GM12878 (cell line): ENCODE results near the gene PRX. TPM values are rescaled to one million over a fixed set of nuclear protein-coding genes. Genes with fewer than 3 reads are reported as not detected.

ENCODE experiments used
- ATAC-seq: fragments of 200-7000 bp; cut with Tn5 transposase; 3 replicates; pipeline ENCODE4 v1.9.1; 2020; ENCODE audit warnings: mild to moderate bottlenecking, moderate library complexity
- BruUV-seq: library from RNA; stranded (reverse); fragments of 400-500 nt; replicated peaks from 2 replicates; lab custom pipeline; 2021; lab: Mats Ljungman, UMichigan
- CTCF ChIA-PET: fragments of 300-600 bp; sonication (Branson Sonifier 250); formaldehyde crosslinking; extraction: SDS; loops from one replicate; lab custom pipeline; 2021; ENCODE audit warnings: inconsistent platforms; lab: Yijun Ruan, JAX
- POLR2A ChIA-PET: fragments of 350-600 bp; formaldehyde crosslinking; extraction: SDS; loops from one replicate; lab custom pipeline; 2021; ENCODE audit warnings: inconsistent platforms; lab: Charles Lee
- RAD21 ChIA-PET: fragments of 300-600 bp; sonication (Branson Sonifier 250); formaldehyde crosslinking; loops from one replicate; lab custom pipeline; 2023; ENCODE audit warnings: antibody characterized with exemption; ENCODE audit not compliant: unreplicated experiment; lab: Charles Lee
- SMC1A ChIA-PET: fragments of 300-600 bp; sonication (Branson Sonifier 250); formaldehyde crosslinking; loops from one replicate; lab custom pipeline; 2023; ENCODE audit not compliant: unreplicated experiment, uncharacterized antibody; lab: Charles Lee
- DNase-seq: peaks from one replicate; pipeline ENCODE4 v3.0.0-alpha.2; 2011; ENCODE audit warnings: low read depth, low spot score
- FAIRE-seq: peaks from 3 replicates; lab custom pipeline; 2011; peaks lifted over from hg19 to GRCh38; lab: Jason Lieb, UNC
- H2AFZ ChIP-seq: 2 replicates; pipeline ENCODE4 v1.6.0; 2011; ENCODE audit warnings: low read depth, low read length, control low read depth; ENCODE audit not compliant: control insufficient read depth
- H3K27ac ChIP-seq: 2 replicates; pipeline ENCODE4 v1.5.1; 2011; ENCODE audit warnings: control low read depth; ENCODE audit not compliant: control insufficient read depth, insufficient read depth
- H3K27me3 ChIP-seq, 2 experiments: replicated peaks in 1 of 2; 2 replicates each; pipeline versions ENCODE4 v1.6.0 to v1.6.1; 2011; ENCODE audit warnings: low read length in 1 of 2; ENCODE audit not compliant: control insufficient read depth in 2 of 2, insufficient read depth in 2 of 2
- H3K36me3 ChIP-seq, 2 experiments: 2 replicates each; pipeline ENCODE4 v1.5.1; 2011; ENCODE audit warnings: low read length in 1 of 2; ENCODE audit not compliant: control insufficient read depth in 2 of 2, insufficient read depth in 2 of 2
- H3K4me1 ChIP-seq: 2 replicates; pipeline ENCODE4 v1.6.1; 2011; ENCODE audit warnings: mild to moderate bottlenecking, low read length, moderate library complexity, mixed read lengths; ENCODE audit not compliant: control insufficient read depth, insufficient read depth
- H3K4me2 ChIP-seq: 2 replicates; pipeline ENCODE4 v1.6.0; 2011; ENCODE audit warnings: control low read depth; ENCODE audit not compliant: control insufficient read depth, insufficient read depth
- H3K4me3 ChIP-seq: fragments of 200-600 bp; sonication (generic); 2 replicates; pipeline ENCODE4 v1.5.1; 2016
- H3K79me2 ChIP-seq: 2 replicates; pipeline ENCODE4 v1.6.0; 2011; ENCODE audit warnings: low read length; ENCODE audit not compliant: control insufficient read depth, insufficient read depth
- H3K9ac ChIP-seq: 2 replicates; pipeline ENCODE4 v1.8.0; 2011; ENCODE audit warnings: low read length, control low read depth, mixed read lengths; ENCODE audit not compliant: control insufficient read depth, insufficient read depth
- H3K9me3 ChIP-seq: replicated peaks from 3 replicates; pipeline ENCODE4 v1.5.1; 2011; ENCODE audit warnings: mild to moderate bottlenecking, low read length; ENCODE audit not compliant: control insufficient read depth, insufficient read depth
- H4K20me1 ChIP-seq: 2 replicates; pipeline ENCODE4 v1.6.0; 2011; ENCODE audit not compliant: control insufficient read depth, insufficient read depth
- BCL11A ChIP-seq: IDR thresholded peaks from 2 replicates; pipeline ENCODE4 v1.6.1; 2011; ENCODE audit warnings: low read depth, low read length
- CREB1 ChIP-seq: IDR thresholded peaks from 2 replicates; pipeline ENCODE4 v1.6.1; 2012; ENCODE audit warnings: low read depth, mild to moderate bottlenecking, inconsistent platforms
- CREM ChIP-seq: IDR thresholded peaks from 2 replicates; pipeline ENCODE4 v1.6.1; 2014; ENCODE audit warnings: antibody characterized with exemption, low read depth
- ESRRA ChIP-seq: IDR thresholded peaks from 2 replicates; pipeline ENCODE4 v1.6.1; 2012; ENCODE audit warnings: mild to moderate bottlenecking, low read length, improper control_type of control experiment
- IKZF1 ChIP-seq: fragments of 450-650 bp; conservative IDR thresholded peaks from 2 replicates; pipeline ENCODE4 v1.6.1; 2017; ENCODE audit warnings: antibody characterized with exemption, mild to moderate bottlenecking
- JUNB ChIP-seq: IDR thresholded peaks from 2 replicates; pipeline ENCODE4 v1.6.1; 2016; ENCODE audit warnings: antibody characterized with exemption, mild to moderate bottlenecking
- MXI1 ChIP-seq: fragments of 150-350 bp; IDR thresholded peaks from 2 replicates; pipeline ENCODE4 v1.6.1; 2011; ENCODE audit warnings: low read depth, mild to moderate bottlenecking, inconsistent platforms, low read length, improper control_type of control experiment
- PAX8 ChIP-seq: fragments of 450-650 bp; IDR thresholded peaks from 2 replicates; pipeline ENCODE4 v1.6.1; 2017; ENCODE audit warnings: mild to moderate bottlenecking, moderate library complexity
- POLR2A ChIP-seq: IDR thresholded peaks from 2 replicates; pipeline ENCODE4 v1.6.1; 2011; ENCODE audit warnings: low read depth, mild to moderate bottlenecking, low read length
- RB1 ChIP-seq: fragments of 450-650 bp; formaldehyde crosslinking; IDR thresholded peaks from 2 replicates; pipeline ENCODE4 v1.6.1; 2017; ENCODE audit warnings: mild to moderate bottlenecking, borderline replicate concordance
- RBBP5 ChIP-seq: fragments of 200-600 bp; sonication (generic); conservative IDR thresholded peaks from 2 replicates; pipeline ENCODE4 v1.6.1; 2016
- SPI1 ChIP-seq: IDR thresholded peaks from 2 replicates; pipeline ENCODE4 v1.6.1; 2011; ENCODE audit warnings: low read depth, mild to moderate bottlenecking, low read length, moderate library complexity, borderline replicate concordance; ENCODE audit not compliant: insufficient read depth
- SUPT20H ChIP-seq: IDR thresholded peaks from 2 replicates; pipeline ENCODE4 v1.6.1; 2011; ENCODE audit warnings: low read depth, mild to moderate bottlenecking, low read length, moderate library complexity, borderline replicate concordance; ENCODE audit not compliant: control insufficient read depth
- WGBS: methylation state at CpG from one replicate; pipeline ENCODE4 v1.1.6; 2016; ENCODE audit warnings: low lambda C conversion rate; ENCODE audit not compliant: insufficient replicate concordance, insufficient coverage; ENCODE audit errors: missing lambda C conversion rate; 5-methylcytosine and 5-hydroxymethylcytosine counted together
- in situ Hi-C: fragments of 300-500 bp; cut with MboI; formaldehyde crosslinking; loops from 9 replicates; pipeline ENCODE4 v1.14.3; 2018; ENCODE audit warnings: mixed read lengths
- intact Hi-C: fragments of 100-400 bp; cut with micrococcal nuclease; formaldehyde crosslinking; loops from one replicate; pipeline ENCODE4 v1.14.2; 2022; ENCODE audit not compliant: unreplicated experiment
- polyA plus RNA-seq, 11 experiments: library from polyadenylated mRNA; depleted of rRNA in 4 of 11; unstranded in 6 of 11; stranded (reverse) in 5 of 11; fragments of >200 nt; fragmentation: Nextera tagmentation in 4 of 11; fragmentation: Illumina TruSeq in 1 of 11; extraction: Ambion mirVana in 4 of 11; extraction: Trizol in 1 of 11; gene quantifications; 1 replicate in 1 of 11; 2 replicates in 10 of 11; pipeline versions ENCODE4 v1.2.1 to v1.2.3, GENCODE V29; 2011 to 2016; ENCODE audit warnings: inconsistent platforms in 2 of 11, missing spikeins in 2 of 11, low read depth in 1 of 11
- total RNA-seq, 4 experiments: library from RNA; depleted of rRNA in 3 of 4; stranded (reverse); fragments of >200 nt in 3 of 4; fragmentation: Illumina TruSeq in 1 of 4; extraction: Trizol in 1 of 4; gene quantifications; 2 replicates each; pipeline versions ENCODE4 v1.2.1 to v1.2.3, GENCODE V29; 2013 to 2021
- TF ChIP-seq, protein P1 (sequence below): fragments of 450-650 bp; IDR thresholded peaks from 2 replicates; pipeline ENCODE4 v1.6.1; 2018; ENCODE audit warnings: mild to moderate bottlenecking, low read depth, moderate library complexity; ENCODE audit not compliant: partially characterized antibody
- TF ChIP-seq, protein P2 (sequence below): fragments of 450-650 bp; formaldehyde crosslinking; IDR thresholded peaks from 2 replicates; pipeline ENCODE4 v1.5.0; 2022; ENCODE audit warnings: mild to moderate bottlenecking, missing genetic modification characterization
- TF ChIP-seq, protein P3 (sequence below): IDR thresholded peaks from 2 replicates; pipeline ENCODE4 v1.6.1; 2012; ENCODE audit warnings: low read depth, low read length, improper control_type of control experiment

The PRX gene
- total and polyA plus RNA-seq, 10 of the 15 experiments (the other 5 are each of a cell fraction or from before 2014, with no cell fraction given) = 0.02 to 1.4 (median 0.54) TPM; not detected in 1

DNA sequence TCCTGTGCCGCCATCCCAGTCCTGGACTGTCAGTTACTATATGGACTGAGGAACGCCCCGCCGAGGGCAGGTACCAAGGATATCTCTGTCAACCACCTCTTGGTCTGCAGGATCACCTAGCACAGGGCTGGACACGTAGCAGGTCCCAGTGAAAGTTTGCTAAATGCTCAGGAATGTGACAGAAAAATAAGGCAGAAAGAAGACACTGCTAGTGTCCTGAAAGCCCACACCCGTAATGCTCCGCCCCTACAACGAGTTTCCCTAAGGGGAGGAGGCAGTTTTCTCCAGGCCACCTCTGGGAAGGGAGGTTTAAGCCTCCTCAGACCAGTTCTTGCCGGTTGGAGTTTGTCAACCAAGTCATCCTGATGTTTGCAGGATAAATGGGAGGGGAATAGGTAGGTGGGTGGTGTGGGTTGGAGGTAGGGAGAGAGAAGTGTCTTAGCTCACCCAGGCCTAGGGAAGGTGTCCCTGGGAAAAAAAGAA, 32.6 kb upstream of the PRX start:
- intact Hi-C loops (loop anchor here (2.0 kb wide), 1 partner anchor 141 kb away; no protein-coding TSS in a partner anchor), in situ Hi-C loops (no loop called here)
- CTCF ChIA-PET = interaction anchor here (0.8 to 4.6 kb wide), 4 partner anchors 25 to 141 kb away, joined by 3 to 40 read pairs (median 8); no protein-coding TSS in a partner anchor
- RAD21 ChIA-PET = interaction anchor here (3.3 kb wide), 1 partner anchor 25 kb away, joined by 35 read pairs; no protein-coding TSS in a partner anchor
- H2AFZ ChIP-seq = no peak overlapping the region
- no peaks in the 10 kb centered on the region for H3K27me3 ChIP-seq
- POLR2A ChIA-PET = interaction anchor here (4.7 kb wide), 1 partner anchor 19 kb away, joined by 49 read pairs; the partner anchor contains the start of gene SERTAD1
- H3K9ac ChIP-seq = no peak overlapping the region
- no peak overlapping the region for H3K4me2 ChIP-seq
- H4K20me1 ChIP-seq = no peaks in the 10 kb centered on the region
- DNase-seq = no peak
- BruUV-seq = no TSS peak
- peaks cover 5 to 9% of the 10 kb centered on the region in 2 experiments; a peak in 3 of 4 replicates for H3K36me3 ChIP-seq
- no peak overlapping the region for H3K4me3 ChIP-seq
- ATAC-seq = no peak
- H3K9me3 ChIP-seq = no peaks in the 10 kb centered on the region
- SMC1A ChIA-PET = interaction anchor here (1.2 to 4.2 kb wide), 2 partner anchors 25 to 98 kb away, joined by 3 to 35 read pairs; partner anchors contain the start of gene C19orf47
- 63% methylated on average over 9 of the region's 9 CpGs for WGBS
- TF ChIP-seq RBBP5 (no peak), ESRRA (no peak), JUNB (no peak), BCL11A (no peak), SUPT20H (no peak), PAX8 (no peak), CREB1 (no peak), IKZF1 (no peak), MXI1 (no peak), RB1 (no peak), SPI1 (no peak), CREM (no peak), POLR2A (no peak)
- TF ChIP-seq, protein P1, sequence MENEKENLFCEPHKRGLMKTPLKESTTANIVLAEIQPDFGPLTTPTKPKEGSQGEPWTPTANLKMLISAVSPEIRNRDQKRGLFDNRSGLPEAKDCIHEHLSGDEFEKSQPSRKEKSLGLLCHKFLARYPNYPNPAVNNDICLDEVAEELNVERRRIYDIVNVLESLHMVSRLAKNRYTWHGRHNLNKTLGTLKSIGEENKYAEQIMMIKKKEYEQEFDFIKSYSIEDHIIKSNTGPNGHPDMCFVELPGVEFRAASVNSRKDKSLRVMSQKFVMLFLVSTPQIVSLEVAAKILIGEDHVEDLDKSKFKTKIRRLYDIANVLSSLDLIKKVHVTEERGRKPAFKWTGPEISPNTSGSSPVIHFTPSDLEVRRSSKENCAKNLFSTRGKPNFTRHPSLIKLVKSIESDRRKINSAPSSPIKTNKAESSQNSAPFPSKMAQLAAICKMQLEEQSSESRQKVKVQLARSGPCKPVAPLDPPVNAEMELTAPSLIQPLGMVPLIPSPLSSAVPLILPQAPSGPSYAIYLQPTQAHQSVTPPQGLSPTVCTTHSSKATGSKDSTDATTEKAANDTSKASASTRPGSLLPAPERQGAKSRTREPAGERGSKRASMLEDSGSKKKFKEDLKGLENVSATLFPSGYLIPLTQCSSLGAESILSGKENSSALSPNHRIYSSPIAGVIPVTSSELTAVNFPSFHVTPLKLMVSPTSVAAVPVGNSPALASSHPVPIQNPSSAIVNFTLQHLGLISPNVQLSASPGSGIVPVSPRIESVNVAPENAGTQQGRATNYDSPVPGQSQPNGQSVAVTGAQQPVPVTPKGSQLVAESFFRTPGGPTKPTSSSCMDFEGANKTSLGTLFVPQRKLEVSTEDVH = no peak
- TF ChIP-seq, protein P2, sequence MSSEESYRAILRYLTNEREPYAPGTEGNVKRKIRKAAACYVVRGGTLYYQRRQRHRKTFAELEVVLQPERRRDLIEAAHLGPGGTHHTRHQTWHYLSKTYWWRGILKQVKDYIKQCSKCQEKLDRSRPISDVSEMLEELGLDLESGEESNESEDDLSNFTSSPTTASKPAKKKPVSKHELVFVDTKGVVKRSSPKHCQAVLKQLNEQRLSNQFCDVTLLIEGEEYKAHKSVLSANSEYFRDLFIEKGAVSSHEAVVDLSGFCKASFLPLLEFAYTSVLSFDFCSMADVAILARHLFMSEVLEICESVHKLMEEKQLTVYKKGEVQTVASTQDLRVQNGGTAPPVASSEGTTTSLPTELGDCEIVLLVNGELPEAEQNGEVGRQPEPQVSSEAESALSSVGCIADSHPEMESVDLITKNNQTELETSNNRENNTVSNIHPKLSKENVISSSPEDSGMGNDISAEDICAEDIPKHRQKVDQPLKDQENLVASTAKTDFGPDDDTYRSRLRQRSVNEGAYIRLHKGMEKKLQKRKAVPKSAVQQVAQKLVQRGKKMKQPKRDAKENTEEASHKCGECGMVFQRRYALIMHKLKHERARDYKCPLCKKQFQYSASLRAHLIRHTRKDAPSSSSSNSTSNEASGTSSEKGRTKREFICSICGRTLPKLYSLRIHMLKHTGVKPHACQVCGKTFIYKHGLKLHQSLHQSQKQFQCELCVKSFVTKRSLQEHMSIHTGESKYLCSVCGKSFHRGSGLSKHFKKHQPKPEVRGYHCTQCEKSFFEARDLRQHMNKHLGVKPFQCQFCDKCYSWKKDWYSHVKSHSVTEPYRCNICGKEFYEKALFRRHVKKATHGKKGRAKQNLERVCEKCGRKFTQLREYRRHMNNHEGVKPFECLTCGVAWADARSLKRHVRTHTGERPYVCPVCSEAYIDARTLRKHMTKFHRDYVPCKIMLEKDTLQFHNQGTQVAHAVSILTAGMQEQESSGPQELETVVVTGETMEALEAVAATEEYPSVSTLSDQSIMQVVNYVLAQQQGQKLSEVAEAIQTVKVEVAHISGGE = no peak
- TF ChIP-seq, protein P3, sequence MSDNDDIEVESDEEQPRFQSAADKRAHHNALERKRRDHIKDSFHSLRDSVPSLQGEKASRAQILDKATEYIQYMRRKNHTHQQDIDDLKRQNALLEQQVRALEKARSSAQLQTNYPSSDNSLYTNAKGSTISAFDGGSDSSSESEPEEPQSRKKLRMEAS = no peak
- no peak for FAIRE-seq
- peaks cover 5% of the 10 kb centered on the region; the same call in 1 of the 2 replicates for H3K4me1 ChIP-seq
- H3K79me2 ChIP-seq = peaks cover 28% of the 10 kb centered on the region
- no peak overlapping the region for H3K27ac ChIP-seq
